Colon (tissue), 2 donors: ENCODE data around the gene CD3D.

Experiments
- FAIRE-seq: peaks from 2 replicates; lab custom pipeline; 2012; peaks lifted over from hg19 to GRCh38; lab: Jason Lieb, UNC
- donor health status: control.
- donor health status: control.

CD3D gene

GRCh38 chr11:118301600-118302195 is 40.8 kb downstream of the CD3D start:
- no peak for FAIRE-seq

GRCh38 chr11:118295815-118296454 is 46.6 kb downstream of the CD3D start:
- no peak for FAIRE-seq

DNA sequence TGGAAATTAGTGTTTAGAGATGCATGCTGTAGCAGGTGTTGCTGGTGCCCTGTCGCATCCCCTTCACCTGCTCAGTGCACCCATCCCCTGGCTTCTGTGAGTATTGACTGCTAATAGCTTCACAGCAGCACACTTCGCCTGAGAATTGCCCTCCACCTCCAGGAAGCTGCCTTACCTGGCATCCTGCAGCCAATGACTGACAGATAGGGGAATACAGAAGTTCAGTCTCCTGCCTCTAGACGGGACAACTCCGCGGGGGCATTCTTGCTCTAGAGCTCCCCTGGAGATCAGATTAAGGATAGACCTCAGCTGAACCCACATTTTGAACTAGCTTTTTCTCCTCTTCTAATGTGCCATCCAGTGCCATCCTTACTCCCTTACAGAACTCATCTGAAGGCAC is 47.3 kb downstream of the CD3D start:
- no peak for FAIRE-seq

GRCh38 chr11:118294053-118294452 is 48.5 kb downstream of the CD3D start:
- no peak for FAIRE-seq

DNA sequence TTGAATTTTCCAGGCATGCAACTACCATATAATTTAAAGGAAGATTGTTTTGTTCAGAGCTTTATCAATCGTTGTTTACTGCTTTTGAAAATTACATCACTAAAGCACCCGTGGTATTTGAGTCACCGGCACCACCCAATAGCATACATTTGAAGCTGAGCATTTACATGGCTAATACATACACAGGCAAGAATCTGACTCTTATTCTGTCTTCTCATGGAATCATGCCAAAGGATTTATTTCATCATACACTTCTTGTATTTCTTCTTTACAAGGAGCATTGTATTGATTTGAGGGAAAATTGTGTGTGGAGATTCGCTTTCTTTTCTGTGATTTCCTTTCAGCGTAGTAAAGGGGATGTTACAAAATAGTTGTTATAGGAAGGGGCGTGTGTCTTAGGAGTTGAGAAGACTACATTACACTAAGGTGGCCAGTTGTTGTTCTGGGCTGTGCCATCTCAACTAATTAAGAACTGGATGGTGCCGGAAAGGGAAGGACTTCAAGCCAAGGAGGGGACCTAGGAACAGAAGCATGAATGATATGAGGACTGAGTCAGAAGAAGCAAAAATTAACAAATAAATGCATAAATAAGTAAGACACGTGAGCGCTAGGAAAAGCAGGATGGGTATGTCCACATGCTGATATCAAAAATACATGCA is 50.9 kb downstream of the CD3D start:
- FAIRE-seq = no peak

DNA sequence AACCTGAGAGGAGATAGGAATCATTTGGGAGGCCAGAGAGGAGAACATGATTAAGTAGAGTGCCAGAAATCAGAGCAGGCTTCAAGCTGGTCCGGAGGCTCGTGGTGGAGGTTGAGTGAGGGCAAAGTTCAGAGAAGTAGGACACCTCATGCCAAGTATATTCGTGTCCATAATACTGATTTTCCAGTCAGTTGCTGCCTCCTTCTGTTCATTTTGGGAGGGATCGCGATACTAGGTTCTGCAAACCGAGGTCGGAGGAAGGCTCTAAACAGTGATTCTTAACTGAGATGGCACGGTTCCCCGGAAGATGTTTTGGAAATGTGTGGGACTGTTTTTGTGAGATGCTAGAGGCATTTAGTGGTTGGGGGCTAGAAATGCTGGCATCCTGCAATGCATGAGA is 51.6 kb downstream of the CD3D start:
- no peak for FAIRE-seq

- FAIRE-seq = no peak
Measured at GRCh38 chr11:118289401-118289800, 53.1 kb downstream of the CD3D start.
